GM12878 (cell line): ENCODE data around the gene SYS1. TPM values are rescaled to one million over a fixed set of nuclear protein-coding genes. Genes with fewer than 3 reads are reported as not detected.

Source experiments
- ATAC-seq: fragments of 200-7000 bp; cut with Tn5 transposase; 3 replicates; pipeline ENCODE4 v1.9.1; 2020; ENCODE audit warnings: mild to moderate bottlenecking, moderate library complexity
- BruUV-seq: library from RNA; stranded (reverse); fragments of 400-500 nt; replicated peaks from 2 replicates; lab custom pipeline; 2021; lab: Mats Ljungman, UMichigan
- CTCF ChIA-PET: fragments of 300-600 bp; sonication (Branson Sonifier 250); formaldehyde crosslinking; extraction: SDS; loops from one replicate; lab custom pipeline; 2021; ENCODE audit warnings: inconsistent platforms; lab: Yijun Ruan, JAX
- POLR2A ChIA-PET: fragments of 350-600 bp; formaldehyde crosslinking; extraction: SDS; loops from one replicate; lab custom pipeline; 2021; ENCODE audit warnings: inconsistent platforms; lab: Charles Lee
- RAD21 ChIA-PET: fragments of 300-600 bp; sonication (Branson Sonifier 250); formaldehyde crosslinking; loops from one replicate; lab custom pipeline; 2023; ENCODE audit warnings: antibody characterized with exemption; ENCODE audit not compliant: unreplicated experiment; lab: Charles Lee
- SMC1A ChIA-PET: fragments of 300-600 bp; sonication (Branson Sonifier 250); formaldehyde crosslinking; loops from one replicate; lab custom pipeline; 2023; ENCODE audit not compliant: unreplicated experiment, uncharacterized antibody; lab: Charles Lee
- DNase-seq: peaks from one replicate; pipeline ENCODE4 v3.0.0-alpha.2; 2011; ENCODE audit warnings: low read depth, low spot score
- FAIRE-seq: peaks from 3 replicates; lab custom pipeline; 2011; peaks lifted over from hg19 to GRCh38; lab: Jason Lieb, UNC
- H2AFZ ChIP-seq: 2 replicates; pipeline ENCODE4 v1.6.0; 2011; ENCODE audit warnings: low read depth, low read length, control low read depth; ENCODE audit not compliant: control insufficient read depth
- H3K27ac ChIP-seq: 2 replicates; pipeline ENCODE4 v1.5.1; 2011; ENCODE audit warnings: control low read depth; ENCODE audit not compliant: control insufficient read depth, insufficient read depth
- H3K27me3 ChIP-seq, 2 experiments: replicated peaks in 1 of 2; 2 replicates each; pipeline versions ENCODE4 v1.6.0 to v1.6.1; 2011; ENCODE audit warnings: low read length in 1 of 2; ENCODE audit not compliant: control insufficient read depth in 2 of 2, insufficient read depth in 2 of 2
- H3K36me3 ChIP-seq, 2 experiments: 2 replicates each; pipeline ENCODE4 v1.5.1; 2011; ENCODE audit warnings: low read length in 1 of 2; ENCODE audit not compliant: control insufficient read depth in 2 of 2, insufficient read depth in 2 of 2
- H3K4me1 ChIP-seq: 2 replicates; pipeline ENCODE4 v1.6.1; 2011; ENCODE audit warnings: mild to moderate bottlenecking, low read length, moderate library complexity, mixed read lengths; ENCODE audit not compliant: control insufficient read depth, insufficient read depth
- H3K4me2 ChIP-seq: 2 replicates; pipeline ENCODE4 v1.6.0; 2011; ENCODE audit warnings: control low read depth; ENCODE audit not compliant: control insufficient read depth, insufficient read depth
- H3K4me3 ChIP-seq: fragments of 200-600 bp; sonication (generic); 2 replicates; pipeline ENCODE4 v1.5.1; 2016
- H3K79me2 ChIP-seq: 2 replicates; pipeline ENCODE4 v1.6.0; 2011; ENCODE audit warnings: low read length; ENCODE audit not compliant: control insufficient read depth, insufficient read depth
- H3K9ac ChIP-seq: 2 replicates; pipeline ENCODE4 v1.8.0; 2011; ENCODE audit warnings: low read length, control low read depth, mixed read lengths; ENCODE audit not compliant: control insufficient read depth, insufficient read depth
- H3K9me3 ChIP-seq: replicated peaks from 3 replicates; pipeline ENCODE4 v1.5.1; 2011; ENCODE audit warnings: mild to moderate bottlenecking, low read length; ENCODE audit not compliant: control insufficient read depth, insufficient read depth
- H4K20me1 ChIP-seq: 2 replicates; pipeline ENCODE4 v1.6.0; 2011; ENCODE audit not compliant: control insufficient read depth, insufficient read depth
- BACH1 ChIP-seq: fragments of 450-650 bp; IDR thresholded peaks from 2 replicates; pipeline ENCODE4 v1.6.1; 2017; ENCODE audit warnings: mild to moderate bottlenecking, borderline replicate concordance
- IKZF2 ChIP-seq, 2 experiments: fragments of 450-650 bp; IDR thresholded peaks; 2 replicates each; pipeline ENCODE4 v1.6.1; 2017; ENCODE audit warnings: mild to moderate bottlenecking in 2 of 2, moderate library complexity in 2 of 2
- LARP7 ChIP-seq: fragments of 450-650 bp; IDR thresholded peaks from 2 replicates; pipeline ENCODE4 v1.6.1; 2017; ENCODE audit warnings: mild to moderate bottlenecking
- MTA3 ChIP-seq: IDR thresholded peaks from 2 replicates; pipeline ENCODE4 v1.6.1; 2012; ENCODE audit warnings: low read length, inconsistent platforms, borderline replicate concordance
- NFXL1 ChIP-seq: fragments of 450-650 bp; IDR thresholded peaks from 2 replicates; pipeline ENCODE4 v1.6.1; 2017; ENCODE audit warnings: antibody characterized with exemption, mild to moderate bottlenecking, borderline replicate concordance
- PAX5 ChIP-seq: IDR thresholded peaks from 2 replicates; pipeline ENCODE4 v1.6.1; 2011; ENCODE audit warnings: low read depth, low read length, borderline replicate concordance
- SP1 ChIP-seq: IDR thresholded peaks from one replicate; pipeline ENCODE4 v1.6.1; 2011; ENCODE audit warnings: low read depth, low read length
- YY1 ChIP-seq: IDR thresholded peaks from 2 replicates; pipeline ENCODE4 v1.6.1; 2011; ENCODE audit warnings: low read depth, mild to moderate bottlenecking, low read length
- ZNF207 ChIP-seq: fragments of 450-650 bp; IDR thresholded peaks from 2 replicates; pipeline ENCODE4 v1.6.1; 2014; ENCODE audit warnings: antibody characterized with exemption, mild to moderate bottlenecking, borderline replicate concordance
- ZNF217 ChIP-seq: fragments of 450-650 bp; IDR thresholded peaks from 2 replicates; pipeline ENCODE4 v1.6.1; 2017; ENCODE audit warnings: antibody characterized with exemption, mild to moderate bottlenecking
- WGBS: methylation state at CpG from one replicate; pipeline ENCODE4 v1.1.6; 2016; ENCODE audit warnings: low lambda C conversion rate; ENCODE audit not compliant: insufficient replicate concordance, insufficient coverage; ENCODE audit errors: missing lambda C conversion rate; 5-methylcytosine and 5-hydroxymethylcytosine counted together
- in situ Hi-C: fragments of 300-500 bp; cut with MboI; formaldehyde crosslinking; loops from 9 replicates; pipeline ENCODE4 v1.14.3; 2018; ENCODE audit warnings: mixed read lengths
- intact Hi-C: fragments of 100-400 bp; cut with micrococcal nuclease; formaldehyde crosslinking; loops from one replicate; pipeline ENCODE4 v1.14.2; 2022; ENCODE audit not compliant: unreplicated experiment
- polyA plus RNA-seq, 11 experiments: library from polyadenylated mRNA; depleted of rRNA in 4 of 11; unstranded in 6 of 11; stranded (reverse) in 5 of 11; fragments of >200 nt; fragmentation: Nextera tagmentation in 4 of 11; fragmentation: Illumina TruSeq in 1 of 11; extraction: Ambion mirVana in 4 of 11; extraction: Trizol in 1 of 11; gene quantifications; 1 replicate in 1 of 11; 2 replicates in 10 of 11; pipeline versions ENCODE4 v1.2.1 to v1.2.3, GENCODE V29; 2011 to 2016; ENCODE audit warnings: inconsistent platforms in 2 of 11, missing spikeins in 2 of 11, low read depth in 1 of 11
- total RNA-seq, 4 experiments: library from RNA; depleted of rRNA in 3 of 4; stranded (reverse); fragments of >200 nt in 3 of 4; fragmentation: Illumina TruSeq in 1 of 4; extraction: Trizol in 1 of 4; gene quantifications; 2 replicates each; pipeline versions ENCODE4 v1.2.1 to v1.2.3, GENCODE V29; 2013 to 2021
- TF ChIP-seq, protein P1 (sequence below): fragments of 450-650 bp; conservative IDR thresholded peaks from 2 replicates; pipeline ENCODE4 v1.6.1; 2017; ENCODE audit warnings: mild to moderate bottlenecking, moderate library complexity

Gene SYS1
- total and polyA plus RNA-seq, 10 of the 15 experiments (the other 5 are each of a cell fraction or from before 2014, with no cell fraction given) = 5.1 to 22.6 (median 9.3) TPM

GRCh38 chr20:45341579-45341938, 21.4 kb upstream of the SYS1 start:
- FAIRE-seq = no peak
- H3K27ac ChIP-seq = no peak overlapping the region
- BruUV-seq = no TSS peak
- peaks cover 2% of the 10 kb centered on the region; the same call in 1 of the 2 replicates for H4K20me1 ChIP-seq
- H3K9ac ChIP-seq = no peak overlapping the region
- no peak overlapping the region for H2AFZ ChIP-seq
- no peaks in the 10 kb centered on the region for H3K36me3 ChIP-seq
- no peak for TF ChIP-seq MTA3
- no peak for TF ChIP-seq ZNF207
- TF ChIP-seq SP1 = no peak
- no peak for TF ChIP-seq NFXL1
- no peak for TF ChIP-seq LARP7
- TF ChIP-seq YY1 = no peak
- ChIA-PET POLR2A (no interaction called here), RAD21 (no interaction called here), CTCF (interaction anchor here (0.9 kb wide), 1 partner anchor 96 kb away, joined by 4 read pairs; no protein-coding TSS in a partner anchor), SMC1A (interaction anchor here (0.6 kb wide), 1 partner anchor 95 kb away, joined by 3 read pairs; no protein-coding TSS in a partner anchor)
- no peak overlapping the region for H3K4me2 ChIP-seq
- H3K27me3 ChIP-seq = no peaks in the 10 kb centered on the region
- no peak overlapping the region for H3K4me3 ChIP-seq
- in situ Hi-C loops (no loop called here), intact Hi-C loops (no loop called here)
- no peaks in the 10 kb centered on the region for H3K79me2 ChIP-seq
- WGBS = 0% methylated on average over 3 of the region's 3 CpGs
- H3K9me3 ChIP-seq = no peaks in the 10 kb centered on the region
- ATAC-seq = no peak
- no peak for DNase-seq
- H3K4me1 ChIP-seq = peaks cover 5% of the 10 kb centered on the region

GRCh38 chr20:45341939-45342854, 20.8 kb upstream of the SYS1 start:
- Histone ChIP-seq H3K4me2 (no peak overlapping the region), H3K27me3 (0 out of 4 replicates have a peak, but pooled peaks cover 0 to 3% of the 10 kb centered on the region in 2 experiments), H3K79me2 (no peaks in the 10 kb centered on the region), H3K27ac (no peak overlapping the region), H2AFZ (no peak overlapping the region), H4K20me1 (peaks cover 2% of the 10 kb centered on the region; the same call in 1 of the 2 replicates), H3K36me3 (no peaks in the 10 kb centered on the region), H3K4me3 (no peak overlapping the region), H3K9ac (no peak overlapping the region), H3K4me1 (peaks cover 6% of the 10 kb centered on the region), H3K9me3 (no peaks in the 10 kb centered on the region)
- ChIA-PET POLR2A (no interaction called here), SMC1A (interaction anchor here (0.6 kb wide), 1 partner anchor 94 kb away, joined by 3 read pairs; no protein-coding TSS in a partner anchor), CTCF (interaction anchor here (0.9 kb wide), 1 partner anchor 96 kb away, joined by 4 read pairs; no protein-coding TSS in a partner anchor), RAD21 (no interaction called here)
- 41% methylated on average over 16 of the region's 16 CpGs for WGBS
- in situ Hi-C loops = no loop called here
- DNase-seq = no peak
- FAIRE-seq = no peak
- intact Hi-C loops = no loop called here
- TF ChIP-seq IKZF2 (IDR thresholded peaks at IDR 0.05) (no peak), ZNF217 (no peak), PAX5 (no peak), BACH1 (no peak)
- TF ChIP-seq, protein P1, sequence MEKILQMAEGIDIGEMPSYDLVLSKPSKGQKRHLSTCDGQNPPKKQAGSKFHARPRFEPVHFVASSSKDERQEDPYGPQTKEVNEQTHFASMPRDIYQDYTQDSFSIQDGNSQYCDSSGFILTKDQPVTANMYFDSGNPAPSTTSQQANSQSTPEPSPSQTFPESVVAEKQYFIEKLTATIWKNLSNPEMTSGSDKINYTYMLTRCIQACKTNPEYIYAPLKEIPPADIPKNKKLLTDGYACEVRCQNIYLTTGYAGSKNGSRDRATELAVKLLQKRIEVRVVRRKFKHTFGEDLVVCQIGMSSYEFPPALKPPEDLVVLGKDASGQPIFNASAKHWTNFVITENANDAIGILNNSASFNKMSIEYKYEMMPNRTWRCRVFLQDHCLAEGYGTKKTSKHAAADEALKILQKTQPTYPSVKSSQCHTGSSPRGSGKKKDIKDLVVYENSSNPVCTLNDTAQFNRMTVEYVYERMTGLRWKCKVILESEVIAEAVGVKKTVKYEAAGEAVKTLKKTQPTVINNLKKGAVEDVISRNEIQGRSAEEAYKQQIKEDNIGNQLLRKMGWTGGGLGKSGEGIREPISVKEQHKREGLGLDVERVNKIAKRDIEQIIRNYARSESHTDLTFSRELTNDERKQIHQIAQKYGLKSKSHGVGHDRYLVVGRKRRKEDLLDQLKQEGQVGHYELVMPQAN = no peak
- no TSS peak for BruUV-seq
- no peak for ATAC-seq
